Loucy (cell line): ENCODE data around the gene RNASET2.

Experiments used
- H2AFZ ChIP-seq: fragments of 200-600 bp; sonication (generic); 2 replicates; pipeline ENCODE4 v1.6.0; 2016; ENCODE audit warnings: antibody characterized with exemption, mild to moderate bottlenecking, low read length, moderate library complexity
- H3F3A ChIP-seq: fragments of 200-600 bp; 2 replicates; pipeline ENCODE4 v1.6.0; 2016; ENCODE audit warnings: antibody characterized with exemption, low read depth, mild to moderate bottlenecking
- H3K27me3 ChIP-seq: fragments of 200-600 bp; sonication (generic); 2 replicates; pipeline ENCODE4 v1.6.1; 2014; ENCODE audit warnings: low read length, mild to moderate bottlenecking; ENCODE audit not compliant: insufficient read depth, poor library complexity, severe bottlenecking
- H3K36me3 ChIP-seq: fragments of 200-600 bp; sonication (generic); 2 replicates; pipeline ENCODE4 v1.6.1; 2016; ENCODE audit warnings: low read length; ENCODE audit not compliant: insufficient read depth
- H3K4me1 ChIP-seq: fragments of 200-600 bp; sonication (generic); 2 replicates; pipeline ENCODE4 v1.5.1; 2014; ENCODE audit warnings: low read length, mild to moderate bottlenecking; ENCODE audit not compliant: insufficient read depth, poor library complexity, severe bottlenecking
- H3K4me2 ChIP-seq: fragments of 200-600 bp; sonication (generic); 2 replicates; pipeline ENCODE4 v1.6.0; 2014; ENCODE audit warnings: antibody characterized with exemption, low read length, low read depth, mild to moderate bottlenecking; ENCODE audit not compliant: poor library complexity, severe bottlenecking
- H3K4me3 ChIP-seq: fragments of 200-600 bp; sonication (generic); 2 replicates; pipeline ENCODE4 v1.5.1; 2014; ENCODE audit warnings: low read length, mild to moderate bottlenecking, mixed read lengths; ENCODE audit not compliant: poor library complexity, severe bottlenecking
- H3K79me2 ChIP-seq: fragments of 200-600 bp; sonication (generic); 2 replicates; pipeline ENCODE4 v1.6.1; 2014; ENCODE audit warnings: low read length; ENCODE audit not compliant: insufficient read depth
- H3K9ac ChIP-seq: fragments of 200-600 bp; sonication (generic); 2 replicates; pipeline ENCODE4 v1.6.0; 2014; ENCODE audit warnings: mild to moderate bottlenecking, low read depth, low read length, moderate library complexity; ENCODE audit not compliant: poor library complexity, severe bottlenecking
- H3K9me2 ChIP-seq: fragments of 200-600 bp; sonication (generic); replicated peaks from 2 replicates; pipeline ENCODE4 v1.6.1; 2016; ENCODE audit warnings: low read depth, low read length, mixed read lengths
- H3K9me3 ChIP-seq: fragments of 200-600 bp; sonication (generic); 2 replicates; pipeline ENCODE4 v1.6.1; 2014; ENCODE audit warnings: mild to moderate bottlenecking, antibody characterized with exemption, low read length, low read depth; ENCODE audit not compliant: insufficient read depth
- H4K20me1 ChIP-seq: fragments of 200-600 bp; sonication (generic); 2 replicates; pipeline ENCODE4 v1.6.0; 2014; ENCODE audit warnings: antibody characterized with exemption, low read length, mild to moderate bottlenecking; ENCODE audit not compliant: insufficient read depth, poor library complexity, severe bottlenecking
- CTCF ChIP-seq: fragments of 200-600 bp; sonication (generic); conservative IDR thresholded peaks from 2 replicates; pipeline ENCODE4 v1.5.1; 2014; ENCODE audit warnings: mild to moderate bottlenecking, antibody characterized with exemption, low read length
- EZH2phosphoT487 ChIP-seq: fragments of 200-600 bp; IDR thresholded peaks from 2 replicates; pipeline ENCODE4 v1.6.1; 2018; ENCODE audit warnings: antibody characterized with exemption, mild to moderate bottlenecking, moderate library complexity, borderline replicate concordance

RNASET2 gene

GRCh38 chr6:166955865-166956443 lies 396 bp downstream of the RNASET2 start:
- Histone ChIP-seq H3K9me3 (no peaks in the 10 kb centered on the region), H4K20me1 (no peaks in the 10 kb centered on the region), H3K27me3 (no peaks in the 10 kb centered on the region), H3K9ac (peak overlapping the region; percentile 81), H3K9me2 (no peaks in the 10 kb centered on the region), H2AFZ (peak overlapping the region; percentile 95), H3F3A (peaks cover 4% of the 10 kb centered on the region; the same call in 1 of the 2 replicates), H3K4me3 (peak overlapping the region; percentile 87), H3K36me3 (no peaks in the 10 kb centered on the region), H3K79me2 (peaks cover 8% of the 10 kb centered on the region; the same call in 1 of the 2 replicates), H3K4me2 (peak overlapping the region; percentile 91), H3K4me1 (peaks cover 51% of the 10 kb centered on the region)
- TF ChIP-seq CTCF, result no peak
- TF ChIP-seq EZH2phosphoT487, result no peak

GRCh38 chr6:166955121-166955864 lies 1.1 kb downstream of the RNASET2 start:
- Histone ChIP-seq H2AFZ (peak overlapping the region; percentile 95), H3K9me2 (no peaks in the 10 kb centered on the region), H3K9ac (peak overlapping the region; percentile 81), H3K36me3 (no peaks in the 10 kb centered on the region), H3K4me3 (peak overlapping the region; percentile 87), H3K4me1 (peaks cover 52% of the 10 kb centered on the region), H3F3A (no peaks in the 10 kb centered on the region), H3K9me3 (no peaks in the 10 kb centered on the region), H4K20me1 (no peaks in the 10 kb centered on the region), H3K4me2 (peak overlapping the region; percentile 91), H3K79me2 (peaks cover 8% of the 10 kb centered on the region; the same call in 1 of the 2 replicates), H3K27me3 (no peaks in the 10 kb centered on the region)
- TF ChIP-seq CTCF, result no peak
- TF ChIP-seq EZH2phosphoT487, result no peak

GRCh38 chr6:166954118-166954713 lies 2.1 kb downstream of the RNASET2 start:
- H3K79me2 ChIP-seq, result peaks cover 8% of the 10 kb centered on the region; the same call in 1 of the 2 replicates
- no peak overlapping the region for H3K4me3 ChIP-seq
- H2AFZ ChIP-seq, result no peak overlapping the region
- H3F3A ChIP-seq, result no peaks in the 10 kb centered on the region
- no peak overlapping the region for H3K9ac ChIP-seq
- H3K27me3 ChIP-seq, result no peaks in the 10 kb centered on the region
- no peak for TF ChIP-seq CTCF
- TF ChIP-seq EZH2phosphoT487, result no peak
- no peaks in the 10 kb centered on the region for H3K36me3 ChIP-seq
- peaks cover 43% of the 10 kb centered on the region for H3K4me1 ChIP-seq
- no peaks in the 10 kb centered on the region for H3K9me2 ChIP-seq
- H3K9me3 ChIP-seq, result no peaks in the 10 kb centered on the region
- peak overlapping the region; percentile 3 for H3K4me2 ChIP-seq
- no peaks in the 10 kb centered on the region for H4K20me1 ChIP-seq
